PC-9 (cell line): Measurements from ENCODE around the gene PPP2R3A.

ENCODE experiments used
- CTCF ChIP-seq: fragments of 200-600 bp; sonication (generic); conservative IDR thresholded peaks from 2 replicates; pipeline ENCODE4 v1.6.1; 2017; ENCODE audit warnings: mixed run types, antibody characterized with exemption, mild to moderate bottlenecking, moderate library complexity
- EZH2 ChIP-seq: fragments of 200-600 bp; sonication (generic); IDR thresholded peaks from 2 replicates; pipeline ENCODE4 v1.8.0; 2017; ENCODE audit warnings: antibody characterized with exemption, low read depth

DNA sequence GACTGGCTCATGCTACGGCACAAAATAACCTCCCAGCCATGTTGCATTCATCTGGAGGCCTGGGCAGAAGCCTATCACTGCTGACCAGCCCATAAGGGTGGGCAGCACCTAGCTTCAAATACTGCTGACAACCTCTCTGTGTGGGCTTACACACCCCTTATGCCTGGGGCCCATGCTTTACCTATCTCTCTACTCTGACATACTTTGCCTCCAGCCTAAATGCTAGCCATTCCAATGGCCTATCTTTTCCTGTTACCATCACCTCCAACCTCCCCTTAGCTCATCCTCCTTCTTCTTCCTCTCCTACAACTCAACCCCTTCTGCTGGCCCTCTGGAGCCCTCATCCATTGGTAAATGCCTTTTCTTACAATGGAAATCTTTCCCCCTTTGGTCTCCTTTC, 41.0 kb upstream of the PPP2R3A start:
- no peak for TF ChIP-seq CTCF
- no peak for TF ChIP-seq EZH2
